Thyroid gland (tissue), 4 donors: ENCODE results near the gene RPL7A. TPM values are rescaled to one million over a fixed set of nuclear protein-coding genes. Genes with fewer than 3 reads are reported as not detected.
"Not testable (repeated sequence)": the region's sequence is repeated elsewhere in the genome, so short reads cannot be mapped to it uniquely, and the experiment has no call there.

ENCODE experiments used
- DNase-seq, 2 donors: peaks; one replicate each; pipeline ENCODE4 v3.0.0-alpha.2; 2019
- H3K27ac ChIP-seq, 3 donors: fragments of 200-600 bp; sonication (generic); 1 replicate in 2 of 3; 2 replicates in 1 of 3; pipeline ENCODE4 v1.5.1; 2016 to 2019; ENCODE audit warnings: mild to moderate bottlenecking in 1 of 3, moderate library complexity in 1 of 3
- H3K27me3 ChIP-seq: fragments of 200-600 bp; sonication (generic); one replicate; pipeline ENCODE4 v1.5.1; 2019
- H3K36me3 ChIP-seq, 2 donors: fragments of 200-600 bp; sonication (generic); one replicate each; pipeline ENCODE4 v1.5.1; 2016 to 2019
- H3K4me1 ChIP-seq, 2 donors: fragments of 200-600 bp; sonication (generic); one replicate each; pipeline ENCODE4 v1.5.1; 2017 to 2019
- H3K4me3 ChIP-seq, 3 donors: fragments of 200-600 bp; sonication (generic); replicated peaks in 1 of 3; 1 replicate in 2 of 3; 2 replicates in 1 of 3; pipeline ENCODE4 v1.5.1; 2016; ENCODE audit warnings: mild to moderate bottlenecking in 1 of 3
- H3K9me3 ChIP-seq: fragments of 200-600 bp; sonication (generic); one replicate; pipeline ENCODE4 v1.5.1; 2017
- CTCF ChIP-seq, 6 experiments: fragments of 200-600 bp in 3 of 6; fragments of 450-650 bp in 3 of 6; sonication (generic) in 3 of 6; IDR thresholded peaks; one replicate each; pipeline ENCODE4 v1.5.1; 2016 to 2019; ENCODE audit warnings: antibody characterized with exemption in 6 of 6, mild to moderate bottlenecking in 2 of 6, inconsistent platforms in 1 of 6, moderate library complexity in 1 of 6
- POLR2A ChIP-seq, 2 donors: fragments of 450-650 bp; IDR thresholded peaks; one replicate each; pipeline ENCODE4 v1.6.1; 2017; ENCODE audit warnings: antibody characterized with exemption in 2 of 2, mild to moderate bottlenecking in 2 of 2, moderate library complexity in 1 of 2
- WGBS, 2 donors: methylation state at CpG; one replicate each; pipeline ENCODE4 v1.1.5; 2017; 5-methylcytosine and 5-hydroxymethylcytosine counted together
- intact Hi-C: fragments of 100-400 bp; cut with DNase I; formaldehyde crosslinking; loops from one replicate; pipeline ENCODE4 v1.15.1; 2023
- total RNA-seq, 4 donors: library from RNA; depleted of rRNA; stranded (reverse); fragments of >200 nt; gene quantifications; one replicate each; pipeline ENCODE4 v1.2.3, GENCODE V29; 2016

The RPL7A gene
- total RNA-seq, 4 donors from 2014 or later: 1,394 to 2,407 (median 1,585) TPM

DNA sequence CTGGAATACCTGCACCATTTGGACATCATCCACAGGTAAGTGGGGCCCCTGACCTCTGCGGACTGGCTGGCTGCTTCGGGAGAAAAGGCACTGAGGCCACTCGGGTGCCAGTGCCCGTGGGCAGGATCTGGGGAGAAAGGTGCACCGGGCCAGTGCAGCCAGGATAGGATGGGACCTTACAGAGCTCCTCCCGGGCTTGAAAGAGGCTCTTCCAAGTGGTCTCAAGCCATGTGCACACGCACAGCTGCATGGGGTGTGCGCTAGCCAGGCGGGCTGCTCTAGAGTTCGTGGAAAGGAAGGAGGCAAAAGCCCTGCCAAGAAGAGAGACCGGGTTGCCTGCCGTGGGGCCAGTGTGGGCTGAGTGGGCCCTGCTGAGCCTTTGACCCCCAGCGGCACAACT lies 41.5 kb downstream of the RPL7A start:
- no peak for DNase-seq
- H3K4me3 ChIP-seq: no peak overlapping the region
- intact Hi-C loops: no loop called here
- H3K27ac ChIP-seq: no peak overlapping the region
- TF ChIP-seq CTCF (IDR thresholded peaks at IDR 0.05): no peak
- TF ChIP-seq POLR2A (IDR thresholded peaks at IDR 0.05): no peak
- peaks cover 0 to 15% of the 10 kb centered on the region in 2 donors for H3K4me1 ChIP-seq
- H3K9me3 ChIP-seq: no peaks in the 10 kb centered on the region
- H3K27me3 ChIP-seq: no peaks in the 10 kb centered on the region
- WGBS, 2 donors: 66 to 82% methylated on average over 11 to 13 of the region's 13 CpGs
- H3K36me3 ChIP-seq: no peaks in the 10 kb centered on the region

GRCh38 chr9:133390713-133391112 lies 42.7 kb downstream of the RPL7A start:
- Histone ChIP-seq H3K36me3 (no peaks in the 10 kb centered on the region), H3K27me3 (no peaks in the 10 kb centered on the region), H3K4me3 (no peak overlapping the region), H3K9me3 (no peaks in the 10 kb centered on the region), H3K4me1 (peaks cover 0 to 15% of the 10 kb centered on the region in 2 donors), H3K27ac (no peak overlapping the region)
- intact Hi-C loops: no loop called here
- TF ChIP-seq POLR2A (IDR thresholded peaks at IDR 0.05): no peak
- TF ChIP-seq CTCF (IDR thresholded peaks at IDR 0.05): no peak
- WGBS, 2 donors: 85 to 87% methylated on average over 7 of the region's 7 CpGs
- DNase-seq: no peak

DNA sequence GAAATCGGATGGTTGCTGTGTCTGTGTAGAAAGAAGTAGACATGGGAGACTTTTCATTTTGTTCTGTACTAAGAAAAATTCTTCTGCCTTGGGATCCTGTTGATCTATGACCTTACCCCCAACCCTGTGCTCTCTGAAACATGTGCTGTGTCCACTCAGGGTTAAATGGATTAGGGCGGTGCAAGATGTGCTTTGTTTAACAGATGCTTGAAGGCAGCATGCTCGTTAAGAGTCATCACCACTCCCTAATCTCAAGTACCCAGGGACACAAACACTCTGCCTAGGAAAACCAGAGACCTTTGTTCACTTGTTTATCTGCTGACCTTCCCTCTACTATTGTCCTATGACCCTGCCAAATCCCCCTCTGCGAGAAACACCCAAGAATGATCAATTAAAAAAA lies 43.4 kb downstream of the RPL7A start:
- H3K27me3 ChIP-seq, H3K9me3 ChIP-seq, intact Hi-C loops, H3K27ac ChIP-seq, H3K36me3 ChIP-seq, H3K4me3 ChIP-seq, DNase-seq: not testable (repeated sequence)
- H3K4me1 ChIP-seq: peaks cover 0 to 15% of the 10 kb centered on the region in 2 donors
- 37 to 49% methylated on average over 3 of the region's 4 CpGs for WGBS, 2 donors

DNA sequence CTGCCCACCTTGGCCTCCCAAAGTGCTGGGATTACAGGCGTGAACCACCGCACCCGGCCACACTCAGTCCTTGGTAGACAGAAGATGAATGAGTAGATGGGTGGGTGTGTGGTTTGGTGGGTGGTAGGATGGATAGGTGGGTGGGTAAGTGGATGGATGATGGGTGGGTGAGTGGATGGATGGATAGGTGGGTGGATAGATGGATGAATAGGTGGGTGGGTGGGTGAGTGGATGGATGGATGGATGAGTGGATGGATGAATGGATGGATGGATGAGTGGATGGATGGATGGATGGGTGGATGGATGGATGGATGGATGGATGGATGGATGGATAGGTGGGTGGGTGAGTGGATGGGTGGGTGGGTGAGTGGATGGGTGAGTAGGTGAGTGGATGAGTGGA lies 44.3 kb downstream of the RPL7A start:
- H3K27ac ChIP-seq, DNase-seq, H3K27me3 ChIP-seq, intact Hi-C loops, H3K9me3 ChIP-seq, H3K4me3 ChIP-seq, H3K36me3 ChIP-seq: not testable (repeated sequence)
- peaks cover 0 to 15% of the 10 kb centered on the region in 2 donors for H3K4me1 ChIP-seq
- 91 to 95% methylated on average over 3 of the region's 3 CpGs for WGBS, 2 donors

- DNase-seq: no peak
- TF ChIP-seq CTCF (IDR thresholded peaks at IDR 0.05): no peak
- TF ChIP-seq POLR2A (IDR thresholded peaks at IDR 0.05): no peak
- H3K27ac ChIP-seq: no peak overlapping the region
- H3K4me1 ChIP-seq: peaks cover 0 to 4% of the 10 kb centered on the region in 2 donors
- no peaks in the 10 kb centered on the region for H3K27me3 ChIP-seq
- intact Hi-C loops: no loop called here
- WGBS, 2 donors: 89 to 90% methylated on average over 3 of the region's 3 CpGs
- H3K4me3 ChIP-seq: no peak overlapping the region
- H3K36me3 ChIP-seq: no peaks in the 10 kb centered on the region
- H3K9me3 ChIP-seq: no peaks in the 10 kb centered on the region
These were observed 45.4 kb downstream of the RPL7A start for GRCh38 chr9:133393399-133393798.

- no peaks in the 10 kb centered on the region for H3K4me1 ChIP-seq
- no peak overlapping the region for H3K4me3 ChIP-seq
- H3K27me3 ChIP-seq: no peaks in the 10 kb centered on the region
- WGBS, 2 donors: 32 to 57% methylated on average over 6 to 7 of the region's 8 CpGs
- no peaks in the 10 kb centered on the region for H3K9me3 ChIP-seq
- DNase-seq: no peak
- H3K36me3 ChIP-seq: no peaks in the 10 kb centered on the region
- intact Hi-C loops: no loop called here
- no peak overlapping the region for H3K27ac ChIP-seq
- TF ChIP-seq CTCF (IDR thresholded peaks at IDR 0.05) (no peak), POLR2A (IDR thresholded peaks at IDR 0.05) (no peak)
These were observed 46.8 kb downstream of the RPL7A start for GRCh38 chr9:133394687-133395271.
